HG03378 (cell line): ENCODE data around the gene DMD.

Source experiments
- ATAC-seq: cut with Tn5 transposase; IDR thresholded peaks from one replicate; pipeline ENCODE4 v1.9.1; 2021; ENCODE audit warnings: mild to moderate bottlenecking, moderate library complexity; ENCODE audit not compliant: unreplicated experiment

Gene DMD

DNA sequence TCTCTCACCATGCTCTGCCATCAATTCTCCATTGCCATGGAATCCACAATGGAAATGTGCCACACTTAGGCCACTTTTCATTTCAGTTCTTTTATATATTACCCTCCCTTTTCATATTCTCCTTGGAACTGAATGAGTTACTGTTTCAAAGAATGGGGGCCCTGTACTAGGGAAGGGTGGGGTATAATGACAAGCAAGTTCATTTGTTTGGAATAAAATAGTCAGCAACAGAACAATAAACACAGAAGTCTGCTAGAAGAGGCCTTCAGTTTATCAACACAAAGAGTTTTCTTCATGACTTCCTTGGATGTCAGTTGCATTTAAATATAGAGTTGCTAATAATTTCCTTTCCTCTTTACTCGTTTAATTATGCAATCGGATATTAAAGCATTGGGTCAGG is 1661.2 kb downstream of the DMD start:
- no peak for ATAC-seq

DNA sequence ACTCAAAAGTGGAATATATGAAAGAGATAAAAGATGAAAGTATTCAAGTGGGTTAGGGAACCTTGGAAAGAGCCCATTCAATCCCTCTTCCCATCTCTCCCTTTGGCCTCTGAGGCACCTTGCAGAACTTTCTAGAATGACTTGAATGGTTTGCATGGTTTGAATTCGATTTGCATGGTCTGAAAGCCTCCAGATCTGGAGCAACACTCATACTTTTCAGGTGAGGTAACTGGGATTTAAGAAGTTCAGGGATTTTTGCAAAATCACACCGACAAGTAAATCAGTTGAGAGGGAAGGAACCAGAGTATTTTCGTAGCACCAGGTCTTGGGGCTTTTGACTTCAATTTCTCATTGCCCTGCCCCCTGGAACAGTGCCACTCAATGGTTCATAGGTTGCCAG is 1663.5 kb downstream of the DMD start:
- ATAC-seq, result no peak

DNA sequence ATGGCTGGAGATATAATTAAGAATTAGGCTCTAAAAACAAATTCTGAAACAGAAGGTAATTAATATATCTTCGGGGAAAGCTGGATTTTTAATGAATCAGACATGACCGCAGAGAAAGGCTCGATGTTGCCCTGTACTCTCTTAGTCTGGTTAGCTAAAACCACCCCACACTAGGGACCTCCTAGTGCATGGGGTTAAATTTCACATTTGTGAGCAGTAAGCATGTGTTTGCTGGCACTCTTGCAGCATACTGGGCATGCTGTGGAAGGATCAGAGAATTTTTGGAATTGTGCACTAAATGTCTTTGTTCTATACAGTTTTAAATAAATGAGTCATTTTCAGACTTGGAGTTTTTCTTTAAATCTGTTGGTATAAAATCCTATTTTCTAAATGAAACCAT is 1663.9 kb downstream of the DMD start:
- no peak for ATAC-seq

DNA sequence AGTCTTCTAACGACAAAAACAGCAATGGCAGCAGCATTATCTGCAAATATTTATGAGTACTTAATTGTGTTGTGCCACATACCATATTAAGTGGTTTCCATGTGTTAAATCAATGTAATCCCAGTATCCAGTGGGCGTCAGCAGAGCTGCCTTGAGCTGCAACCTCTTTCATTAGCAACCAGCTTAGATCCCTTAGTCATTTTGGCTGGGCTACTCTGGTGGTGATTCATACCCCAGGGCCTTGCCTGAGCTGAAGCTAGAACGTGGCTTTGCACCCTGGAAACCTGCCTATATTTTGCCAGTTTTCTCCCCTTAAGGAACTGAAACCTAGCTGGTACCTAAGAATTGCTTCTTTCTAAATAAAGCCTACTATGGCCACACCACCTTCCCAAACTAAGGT is 1665.2 kb downstream of the DMD start:
- no peak for ATAC-seq

DNA sequence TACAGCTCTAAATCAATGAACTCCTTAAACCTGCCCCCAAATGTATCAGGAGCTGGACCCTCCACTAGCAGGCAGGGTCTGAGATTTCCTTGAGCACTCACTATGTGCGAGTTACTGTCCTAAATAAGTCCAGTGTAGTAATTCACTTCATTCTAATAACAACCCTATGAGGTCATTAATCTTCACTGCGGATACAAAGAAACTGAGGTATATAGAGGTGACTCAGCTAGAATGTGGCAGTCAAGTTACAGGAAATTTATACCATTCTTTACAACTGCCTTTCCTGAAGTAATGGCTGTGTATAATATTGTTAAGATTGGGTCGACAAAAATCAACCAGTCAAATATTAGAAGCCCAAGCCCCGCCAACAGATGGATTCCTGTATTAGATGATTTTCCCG is 1665.6 kb downstream of the DMD start:
- no peak for ATAC-seq

DNA sequence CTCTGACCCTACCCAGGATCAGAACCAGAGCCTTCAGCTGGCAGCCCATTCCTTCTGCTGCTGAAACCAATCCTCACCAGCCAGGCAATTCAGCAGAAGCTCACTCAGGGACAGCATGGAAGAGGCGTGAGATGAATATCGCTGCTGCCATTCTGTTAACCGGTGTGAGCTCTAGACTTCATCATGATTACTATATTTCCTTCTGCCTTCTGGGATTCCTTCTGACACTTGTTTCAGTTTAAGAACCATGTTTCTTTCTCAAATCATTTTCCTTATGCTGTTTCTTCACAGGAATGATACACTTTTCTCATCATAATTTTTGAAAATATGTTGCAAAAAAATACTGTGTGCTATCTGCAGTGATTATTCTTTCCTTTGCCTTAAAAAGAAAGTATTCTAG is 1666.2 kb downstream of the DMD start:
- ATAC-seq, result no peak

DNA sequence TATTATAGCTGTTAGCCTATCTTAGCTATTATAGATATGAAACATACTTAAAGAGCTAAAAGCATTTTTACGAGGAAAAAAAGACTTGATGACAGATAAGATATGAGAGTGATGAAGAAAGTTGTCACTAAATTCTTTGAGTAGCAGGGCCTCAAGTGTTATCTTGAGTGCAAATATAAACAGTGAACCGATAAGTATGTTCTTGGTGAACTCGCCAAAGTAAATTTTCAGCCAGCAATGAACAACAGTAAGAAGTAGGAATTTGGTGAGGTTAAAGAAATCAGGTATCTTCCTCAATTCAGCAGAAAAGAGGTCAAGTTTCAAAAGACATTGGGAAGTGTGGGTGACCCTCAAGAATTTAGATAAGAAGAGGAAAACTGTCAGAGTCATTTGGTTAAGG is 1667.7 kb downstream of the DMD start:
- ATAC-seq, result no peak

DNA sequence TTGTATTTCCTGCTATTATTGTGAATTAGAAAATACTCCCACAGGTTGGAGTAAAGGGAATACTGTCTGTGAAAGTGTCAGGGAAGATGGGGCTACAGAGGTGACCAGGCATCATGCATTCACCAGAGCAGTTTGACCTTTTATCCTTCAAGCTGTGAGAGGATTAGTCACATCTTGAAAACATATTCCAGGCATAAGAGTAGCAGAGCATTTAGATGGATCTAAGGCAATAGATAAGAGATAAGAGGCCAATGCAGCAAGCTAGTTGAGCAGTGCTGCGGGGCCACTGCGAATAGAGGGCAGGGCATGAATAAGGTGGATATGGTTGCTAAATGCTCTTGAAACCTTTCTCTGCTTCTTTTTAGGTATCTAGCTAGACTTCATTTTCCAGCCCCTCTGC is 1668.8 kb downstream of the DMD start:
- ATAC-seq, result no peak

DNA sequence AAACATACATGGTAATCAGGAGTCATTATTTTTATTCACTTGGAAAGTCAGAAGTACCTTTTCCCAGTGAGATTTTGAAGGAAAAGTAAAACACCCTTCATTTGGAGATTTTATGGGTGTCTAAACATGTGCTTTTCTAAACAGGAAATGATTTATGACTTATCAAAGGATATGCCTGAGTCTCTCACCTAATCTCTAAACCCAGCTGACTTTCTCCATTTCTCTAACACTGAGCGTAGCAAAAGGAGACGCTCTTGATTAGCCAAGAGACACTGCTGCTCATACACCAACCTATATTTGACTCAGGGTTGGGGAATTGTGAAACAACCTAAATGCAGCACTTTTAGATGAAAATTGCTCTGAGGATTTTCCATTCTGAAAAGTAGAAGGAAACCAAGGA is 1671.0 kb downstream of the DMD start:
- no peak for ATAC-seq

DNA sequence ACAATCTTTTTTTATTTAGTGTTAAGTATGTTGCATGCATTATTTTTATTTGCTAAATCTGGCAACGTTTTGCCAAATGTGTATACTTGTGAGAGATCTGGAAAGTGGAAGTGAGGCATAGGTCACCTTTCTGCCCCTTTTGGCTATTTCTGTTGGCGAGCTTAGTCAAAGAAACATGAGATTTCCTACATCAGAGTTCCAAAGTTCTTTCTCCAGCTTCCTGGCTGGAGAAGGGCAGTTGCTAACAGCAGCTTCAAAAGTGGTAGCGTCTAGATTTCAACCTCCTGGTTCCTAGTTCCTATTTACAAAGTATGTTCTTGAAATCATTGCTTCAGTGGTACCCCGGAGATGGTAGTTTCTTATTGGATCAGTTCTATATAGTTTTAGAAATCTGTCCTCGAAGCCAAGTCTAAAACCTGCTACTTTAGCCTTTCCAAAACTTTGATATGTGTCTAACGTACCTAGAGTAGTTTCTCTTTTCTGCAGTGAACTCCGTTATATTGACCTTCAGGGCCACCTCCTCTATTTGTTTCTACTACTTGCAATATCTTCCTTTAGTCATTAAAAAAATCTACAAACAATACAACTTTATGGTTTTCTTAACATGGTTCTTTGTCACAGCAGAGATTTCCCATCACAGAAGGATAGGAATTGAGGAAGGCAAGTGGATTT is 1683.8 kb downstream of the DMD start:
- no peak for ATAC-seq

DNA sequence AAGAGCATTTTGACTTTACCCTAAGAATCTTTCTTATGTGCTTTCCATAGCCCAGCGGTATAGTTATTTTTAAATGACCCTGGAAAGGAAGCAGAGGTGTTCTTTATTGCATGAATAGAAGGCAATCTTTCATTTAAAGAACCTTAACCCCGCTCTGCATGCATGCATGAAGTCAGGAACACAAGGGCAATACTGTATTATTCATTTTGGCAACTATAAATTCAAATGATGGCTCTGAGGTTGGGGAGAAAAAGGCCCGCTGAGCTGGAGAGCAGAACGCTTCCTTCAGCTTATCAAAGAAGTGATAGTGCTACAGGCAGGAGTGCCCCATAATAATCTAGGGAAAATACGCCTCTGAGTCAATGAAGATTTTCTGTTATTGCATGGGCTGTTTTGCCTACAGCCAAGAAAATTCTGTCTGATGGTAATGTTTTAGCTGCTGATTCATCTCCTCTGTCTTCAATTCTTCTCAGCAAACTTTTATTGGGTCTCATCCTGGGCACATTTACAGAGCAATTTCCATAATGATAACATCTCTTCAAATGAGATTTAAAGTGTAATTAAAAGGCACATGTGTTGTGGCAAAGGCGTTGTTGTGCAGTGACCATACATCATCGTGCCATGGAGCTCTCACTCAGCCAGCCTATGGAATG is 1687.3 kb downstream of the DMD start:
- ATAC-seq, result no peak

DNA sequence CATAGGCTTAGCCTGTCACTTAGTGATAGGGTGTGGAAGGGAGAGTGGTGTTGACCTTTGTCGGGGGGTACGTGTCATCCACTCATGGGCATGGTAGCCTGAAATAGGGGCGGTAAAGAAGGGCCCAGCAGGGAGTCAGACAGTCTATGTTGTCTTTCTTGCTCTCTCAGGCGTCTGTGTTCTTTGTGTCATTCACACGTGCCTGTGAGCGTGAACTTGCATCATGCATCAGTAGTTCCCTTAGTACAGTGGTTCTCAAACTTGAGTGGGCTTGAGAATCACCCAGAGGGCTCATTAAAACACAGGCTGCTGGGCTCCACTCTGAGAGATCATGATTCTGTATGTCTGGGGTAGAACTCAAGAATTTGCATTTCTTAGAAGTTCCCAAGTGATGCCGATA is 1688.6 kb downstream of the DMD start:
- ATAC-seq, result no peak

DNA sequence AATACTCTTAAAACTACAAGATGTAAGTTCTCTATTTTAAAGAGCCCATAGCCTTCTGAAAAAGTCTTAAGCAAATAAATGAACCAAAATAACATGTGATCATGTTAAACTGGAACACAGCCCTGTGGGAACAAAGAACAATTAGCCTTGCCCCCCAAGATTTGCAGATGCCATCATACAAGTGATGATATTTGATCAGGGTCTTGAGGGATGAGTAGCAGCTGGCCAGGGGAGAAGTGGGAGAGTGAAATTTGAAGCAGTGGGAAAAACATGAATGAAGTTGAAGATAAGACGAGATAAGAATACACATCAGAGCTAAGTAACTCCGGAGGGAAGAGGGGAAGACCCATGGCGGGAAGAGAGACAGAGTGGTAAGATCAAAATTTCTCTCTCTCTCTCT is 1689.4 kb downstream of the DMD start:
- ATAC-seq, result no peak

DNA sequence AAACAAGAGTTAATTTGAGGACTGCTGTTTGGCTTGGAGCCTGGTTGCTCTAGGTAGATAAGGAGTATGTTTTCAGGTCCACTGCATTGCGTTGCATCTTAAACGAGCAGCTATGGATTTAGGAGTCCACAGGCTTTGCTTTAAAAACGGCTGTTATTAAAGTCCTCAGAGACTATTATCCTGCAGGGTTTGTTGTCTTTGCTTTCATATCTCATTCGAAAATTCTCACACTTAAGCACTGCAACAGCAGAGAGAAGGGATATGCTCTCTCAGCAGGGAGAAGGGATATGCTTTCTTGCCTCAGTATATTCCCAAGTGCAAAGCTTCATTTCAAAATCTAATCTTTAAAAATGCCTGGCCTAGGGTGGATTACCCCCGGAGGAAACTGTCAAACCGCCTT is 1694.8 kb downstream of the DMD start:
- no peak for ATAC-seq

DNA sequence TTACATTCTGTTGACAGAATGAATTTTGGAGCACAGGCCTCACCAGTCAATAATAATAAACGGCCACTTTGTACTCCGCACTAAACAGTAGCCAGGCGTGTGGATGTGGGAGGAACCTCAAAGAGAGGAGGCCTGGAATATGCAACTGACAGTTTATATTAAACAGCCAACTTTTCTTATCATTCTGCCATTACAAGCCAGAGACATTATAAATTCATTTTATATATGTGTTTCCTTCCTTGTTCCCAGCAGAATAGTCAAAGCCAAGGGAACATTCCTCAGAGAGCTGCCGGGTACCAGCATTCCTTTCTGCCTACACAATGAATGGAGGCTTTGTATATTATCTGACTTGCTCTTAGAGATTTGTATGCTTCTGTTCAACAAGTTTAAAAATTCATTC is 1703.0 kb downstream of the DMD start:
- ATAC-seq, result no peak

DNA sequence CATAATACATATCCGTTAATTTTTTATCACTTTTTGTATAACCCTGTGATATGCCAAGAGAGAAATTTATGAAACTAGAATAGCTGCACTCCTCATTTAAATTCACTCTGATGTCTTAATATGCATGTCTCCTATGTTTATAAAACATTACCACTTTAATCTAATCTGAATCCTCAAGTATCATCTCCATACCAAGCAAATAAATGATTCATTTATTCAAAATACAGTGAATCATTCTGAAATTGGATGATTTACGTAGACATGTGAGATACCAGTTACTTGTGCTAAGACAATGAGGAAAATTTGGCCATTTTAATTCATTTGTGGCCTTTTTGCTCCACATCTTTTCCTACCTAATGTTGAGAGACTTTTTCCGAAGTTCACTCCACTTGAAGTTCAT is 1704.4 kb downstream of the DMD start:
- ATAC-seq, result no peak

DNA sequence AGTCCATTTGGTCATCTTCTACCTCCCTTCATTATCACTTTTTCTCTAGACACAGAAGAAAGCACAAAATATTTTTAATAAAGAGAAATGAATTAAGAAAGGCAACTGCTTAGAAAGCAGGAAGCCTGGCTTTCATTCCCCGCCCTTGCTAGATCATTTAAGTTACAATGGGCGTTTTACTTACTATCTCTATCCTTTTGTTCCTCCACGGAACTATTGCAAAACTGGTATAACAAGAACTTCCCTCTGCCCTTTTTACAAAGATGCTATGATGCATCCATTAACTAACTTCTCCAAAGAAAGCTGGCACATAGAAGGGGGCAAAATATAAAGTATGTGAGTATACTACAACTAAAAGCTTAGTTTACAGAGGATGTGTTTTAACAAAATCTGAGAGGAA is 1705.0 kb downstream of the DMD start:
- ATAC-seq, result no peak

DNA sequence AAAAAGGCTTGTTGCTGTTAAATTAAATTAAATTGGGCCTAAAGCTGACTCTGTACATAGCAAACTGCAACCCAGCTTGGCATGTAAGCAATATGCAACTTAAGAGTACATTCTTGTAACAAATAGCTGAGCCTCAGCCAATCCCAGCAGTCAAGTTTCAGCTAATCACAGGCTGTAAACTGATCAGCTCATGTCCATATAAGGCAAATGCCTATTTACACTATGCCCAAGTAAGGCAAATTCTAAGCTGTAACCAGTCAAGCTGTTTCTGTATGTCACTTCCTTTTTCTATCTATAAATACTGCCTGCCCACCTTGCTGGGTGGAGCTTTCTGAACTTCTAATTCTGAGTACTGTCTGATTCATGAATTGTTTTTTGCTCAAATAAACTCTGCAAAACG is 1710.4 kb downstream of the DMD start:
- ATAC-seq, result peak; percentile 64

DNA sequence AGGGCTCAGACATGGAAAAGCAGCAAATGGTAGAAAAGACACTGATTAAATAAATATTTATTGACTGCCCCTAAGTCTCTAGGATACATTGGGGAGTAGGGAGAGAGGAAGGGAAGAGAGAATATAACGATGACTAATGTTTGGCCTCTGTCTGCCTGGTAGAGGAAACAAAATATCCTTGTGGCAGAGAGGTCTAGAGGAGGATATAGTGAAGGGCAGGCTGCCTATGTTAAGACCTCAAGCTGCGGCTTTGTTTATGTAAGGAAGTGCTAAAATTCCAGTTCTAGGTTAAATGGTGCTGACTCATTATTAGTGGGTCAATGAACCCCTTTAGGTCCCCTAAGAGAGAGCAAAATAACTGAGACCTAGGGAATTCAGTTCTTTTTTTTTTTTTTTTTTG is 1712.2 kb downstream of the DMD start:
- ATAC-seq, result no peak

DNA sequence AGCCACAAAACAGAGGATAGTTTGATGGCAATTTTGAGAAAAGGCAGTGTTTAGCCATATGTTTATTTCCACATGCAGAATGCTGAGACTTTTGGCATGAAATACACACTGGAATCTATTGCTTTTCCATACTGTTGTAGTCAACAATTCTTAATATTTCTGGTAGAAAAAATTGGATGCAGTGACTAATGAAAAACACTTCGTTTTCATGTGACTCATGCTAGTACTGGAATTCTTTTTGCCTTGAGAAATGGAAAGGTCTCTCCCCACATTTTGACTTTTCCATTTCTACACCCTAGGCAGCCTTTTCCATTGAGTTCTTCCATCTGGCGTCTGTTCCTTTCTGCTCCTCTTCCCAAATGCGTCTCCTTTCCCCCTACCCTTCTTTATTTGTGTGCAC is 1714.3 kb downstream of the DMD start:
- ATAC-seq, result no peak

DNA sequence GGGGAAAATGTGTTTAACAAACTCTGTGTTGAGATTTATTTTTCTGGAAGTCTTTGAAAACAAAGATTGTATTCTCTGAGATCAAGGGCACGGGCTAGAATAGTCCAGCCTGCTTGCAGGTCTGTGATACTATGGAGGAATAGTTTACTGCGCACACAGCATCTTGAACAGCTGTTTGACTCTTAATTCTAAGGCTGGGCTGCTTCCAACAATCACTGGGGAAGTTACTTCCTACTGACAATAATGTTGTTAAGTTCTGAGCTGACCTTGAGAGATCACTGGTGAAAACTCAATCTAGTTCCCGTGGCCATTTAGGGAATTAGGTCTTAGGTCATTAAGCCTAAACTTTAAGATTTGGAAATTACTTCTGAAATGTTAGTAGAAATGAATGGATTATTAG is 1723.4 kb downstream of the DMD start:
- ATAC-seq, result no peak

DNA sequence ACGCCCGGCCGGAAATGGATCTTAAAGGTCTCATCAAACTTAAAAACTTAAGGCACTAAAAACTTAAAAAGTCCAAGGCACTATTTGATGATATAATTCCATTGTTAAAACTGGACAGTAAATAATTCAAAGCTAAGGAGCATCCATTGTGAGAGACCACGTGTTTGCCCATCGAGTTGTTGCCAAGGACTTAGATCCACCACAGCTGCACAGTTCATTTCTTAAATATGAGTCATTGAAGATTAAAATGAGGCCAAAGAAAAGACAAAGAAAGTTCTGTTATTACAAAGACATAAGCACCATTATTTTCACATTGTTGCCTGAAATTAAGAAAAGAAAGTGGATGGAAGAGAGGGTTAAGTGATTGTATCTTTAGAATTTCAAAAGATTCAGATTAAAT is 1728.0 kb downstream of the DMD start:
- no peak for ATAC-seq

DNA sequence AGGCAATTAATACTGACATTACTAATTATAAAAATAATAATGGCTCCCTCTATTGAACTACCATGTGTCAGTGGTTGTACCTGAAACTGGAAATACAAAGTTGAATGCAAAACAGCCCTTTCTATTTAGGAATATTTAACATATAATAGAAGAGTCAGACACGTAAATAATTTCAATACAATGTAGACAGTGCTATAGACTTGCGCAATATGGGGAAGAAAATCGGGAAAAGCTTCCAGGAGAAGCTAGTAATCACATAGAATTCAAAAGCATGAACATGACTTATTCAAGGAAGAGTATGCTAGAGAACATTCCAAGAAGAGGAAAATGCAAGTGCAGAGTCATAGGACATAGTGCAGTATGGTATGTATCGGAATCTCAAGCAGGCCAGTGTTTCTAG is 1730.7 kb downstream of the DMD start:
- ATAC-seq, result no peak
